Left forelimb (tissue), 1 donor: ENCODE results near the gene SLC27A1.
"Not testable (repeated sequence)": the region's sequence is repeated elsewhere in the genome, so short reads cannot be mapped to it uniquely, and the experiment has no call there.

Source experiments
- DNase-seq: peaks from one replicate; pipeline ENCODE4 v3.0.0-alpha.2; 2018; ENCODE audit warnings: low spot score

The SLC27A1 gene

GRCh38 chr19:17487284-17488121 lies 17.2 kb downstream of the SLC27A1 start:
- no peak for DNase-seq

DNA sequence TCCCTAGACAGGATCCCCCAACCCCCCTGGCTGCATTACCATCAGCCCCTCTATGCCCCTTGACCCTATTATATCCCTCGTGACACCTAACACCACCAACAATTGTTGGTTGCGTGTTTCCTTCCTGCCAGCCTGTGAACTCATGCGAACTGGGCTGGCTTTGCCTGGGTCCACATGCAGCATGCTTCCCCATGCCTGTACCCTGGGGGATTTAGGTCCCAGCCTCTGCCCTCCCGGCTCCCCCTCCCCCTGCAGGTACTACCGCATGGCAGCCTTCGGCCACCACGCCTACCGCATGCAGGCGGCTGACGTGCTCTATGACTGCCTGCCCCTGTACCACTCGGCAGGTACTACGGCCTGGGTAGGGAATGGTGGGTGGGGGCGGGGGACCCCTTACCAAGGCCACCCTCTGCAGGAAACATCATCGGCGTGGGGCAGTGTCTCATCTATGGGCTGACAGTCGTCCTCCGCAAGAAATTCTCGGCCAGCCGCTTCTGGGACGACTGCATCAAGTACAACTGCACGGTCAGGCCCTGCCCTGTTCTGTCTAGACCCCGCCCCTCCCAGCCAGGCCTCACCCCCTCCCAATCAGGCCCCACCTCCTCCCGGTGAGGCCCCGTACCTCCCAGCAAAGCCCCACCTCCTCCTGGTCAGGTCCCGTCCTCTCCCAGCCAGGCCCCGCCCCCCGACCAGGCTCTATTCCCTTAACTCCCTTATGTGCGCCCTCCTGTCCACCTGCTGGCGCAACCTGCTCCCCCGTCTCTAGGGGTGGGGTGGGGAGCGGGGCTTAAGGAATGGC lies 18.5 kb downstream of the SLC27A1 start:
- no peak for DNase-seq

- DNase-seq = no peak
Observed at GRCh38 chr19:17489392-17490030, 19.2 kb downstream of the SLC27A1 start.

GRCh38 chr19:17490411-17490810 lies 20.1 kb downstream of the SLC27A1 start:
- no peak for DNase-seq

GRCh38 chr19:17491287-17491686 lies 21.0 kb downstream of the SLC27A1 start:
- no peak for DNase-seq

GRCh38 chr19:17495639-17496296 lies 25.4 kb downstream of the SLC27A1 start:
- DNase-seq = no peak

DNA sequence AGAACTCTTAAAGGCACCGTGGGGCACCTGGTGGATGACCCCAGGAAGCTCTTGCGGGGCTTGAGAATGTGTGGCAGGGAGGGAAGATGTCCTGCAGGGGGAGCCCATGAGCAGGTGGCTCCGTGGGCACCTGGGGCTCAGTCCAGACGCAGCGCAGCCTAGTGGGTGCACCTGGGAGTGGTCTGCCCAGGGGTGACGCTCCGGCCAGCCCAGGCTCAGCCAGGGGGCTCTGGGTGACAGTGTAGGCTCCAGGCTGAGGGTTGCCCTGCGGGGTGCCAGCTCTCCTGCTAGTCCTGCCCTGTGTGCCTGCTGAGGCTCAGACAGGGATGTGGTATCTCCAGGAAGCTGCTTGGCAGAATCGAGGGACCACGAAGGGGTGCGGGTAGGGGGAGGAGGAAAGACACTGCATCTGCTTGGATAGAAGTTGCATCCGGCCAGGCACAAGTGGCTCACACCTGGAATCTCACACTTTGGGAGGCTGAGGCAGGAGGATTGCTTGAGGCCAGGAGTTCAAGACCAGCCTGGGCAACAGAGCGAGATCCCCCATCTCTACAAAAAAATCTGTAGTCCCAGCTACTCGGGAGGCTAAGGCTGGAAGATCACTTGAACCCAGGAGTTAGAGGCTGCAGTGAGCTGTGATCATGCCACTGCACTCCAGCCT lies 26.1 kb downstream of the SLC27A1 start:
- DNase-seq = no peak

DNA sequence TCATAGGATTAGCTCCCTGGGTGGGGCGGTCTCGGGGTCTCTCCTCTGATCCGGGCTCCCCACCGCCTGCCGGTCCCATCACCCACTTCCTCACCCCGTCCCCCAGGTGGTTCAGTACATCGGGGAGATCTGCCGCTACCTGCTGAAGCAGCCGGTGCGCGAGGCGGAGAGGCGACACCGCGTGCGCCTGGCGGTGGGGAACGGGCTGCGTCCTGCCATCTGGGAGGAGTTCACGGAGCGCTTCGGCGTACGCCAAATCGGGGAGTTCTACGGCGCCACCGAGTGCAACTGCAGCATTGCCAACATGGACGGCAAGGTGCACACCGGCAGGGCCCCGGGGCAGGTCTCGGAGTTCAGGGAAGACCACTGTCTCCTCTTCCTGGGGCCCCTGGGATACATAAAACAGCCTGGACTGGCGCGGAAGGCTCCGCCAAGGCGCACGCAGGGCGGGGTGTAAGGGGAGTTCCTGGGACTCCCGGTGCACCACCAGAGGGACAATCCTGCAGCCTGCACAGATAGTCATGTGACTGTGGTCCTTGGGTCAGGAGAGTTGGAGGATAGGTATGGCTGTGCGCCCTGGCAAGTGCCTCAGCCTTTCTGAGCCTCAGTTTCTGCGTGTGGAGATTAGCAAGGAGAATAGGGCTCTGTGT lies 26.9 kb downstream of the SLC27A1 start:
- DNase-seq = no peak

GRCh38 chr19:17499025-17499424 lies 28.7 kb downstream of the SLC27A1 start:
- not testable (repeated sequence) for DNase-seq

- no peak for DNase-seq
Observed at GRCh38 chr19:17499648-17500446, 29.5 kb downstream of the SLC27A1 start.

DNA sequence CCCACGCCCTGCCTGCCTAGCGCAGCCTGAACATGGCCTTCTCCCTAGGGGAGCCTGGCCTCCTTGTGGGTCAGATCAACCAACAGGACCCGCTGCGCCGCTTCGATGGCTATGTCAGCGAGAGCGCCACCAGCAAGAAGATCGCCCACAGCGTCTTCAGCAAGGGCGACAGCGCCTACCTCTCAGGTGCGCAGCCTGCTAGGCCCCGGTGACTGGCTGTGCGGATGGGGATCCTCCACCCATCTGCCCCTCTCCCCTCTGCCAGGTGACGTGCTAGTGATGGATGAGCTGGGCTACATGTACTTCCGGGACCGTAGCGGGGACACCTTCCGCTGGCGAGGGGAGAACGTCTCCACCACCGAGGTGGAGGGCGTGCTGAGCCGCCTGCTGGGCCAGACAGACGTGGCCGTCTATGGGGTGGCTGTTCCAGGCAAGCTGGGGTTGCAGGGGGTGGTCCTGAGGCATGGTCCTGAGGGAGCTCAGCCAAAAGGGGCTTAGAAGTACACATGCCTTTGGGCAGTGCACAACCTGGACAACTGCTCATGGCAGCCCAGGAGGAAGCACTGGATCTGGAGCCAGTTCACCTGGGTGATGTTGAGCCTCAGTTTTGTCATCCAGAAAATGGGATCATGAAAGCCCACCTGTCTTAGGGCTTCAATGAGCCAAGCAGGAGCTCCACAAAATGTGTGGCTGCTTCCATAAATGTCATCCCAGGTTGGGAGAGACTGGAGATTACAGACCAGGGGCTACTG lies 30.3 kb downstream of the SLC27A1 start:
- DNase-seq = no peak

DNA sequence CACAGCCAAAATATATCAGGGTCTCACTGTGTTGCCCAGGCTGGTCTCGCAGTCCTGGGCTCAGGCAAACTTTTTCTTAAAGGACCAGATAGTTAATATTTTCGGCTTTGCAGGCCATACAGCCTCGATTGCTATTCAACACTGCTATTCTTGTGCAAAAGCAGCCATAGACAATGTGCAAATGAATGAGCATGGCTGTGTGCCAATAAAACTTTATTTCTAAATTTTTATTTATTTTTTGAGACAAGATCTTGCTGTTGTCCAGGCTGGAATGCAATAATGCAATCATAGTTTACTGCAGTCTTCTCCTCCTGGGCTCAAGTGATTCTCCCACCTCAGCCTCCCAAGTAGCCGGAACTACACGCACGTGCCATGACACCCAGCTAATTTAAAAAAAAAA lies 32.9 kb downstream of the SLC27A1 start:
- no peak for DNase-seq

GRCh38 chr19:17504030-17504429 lies 33.7 kb downstream of the SLC27A1 start:
- no peak for DNase-seq

DNA sequence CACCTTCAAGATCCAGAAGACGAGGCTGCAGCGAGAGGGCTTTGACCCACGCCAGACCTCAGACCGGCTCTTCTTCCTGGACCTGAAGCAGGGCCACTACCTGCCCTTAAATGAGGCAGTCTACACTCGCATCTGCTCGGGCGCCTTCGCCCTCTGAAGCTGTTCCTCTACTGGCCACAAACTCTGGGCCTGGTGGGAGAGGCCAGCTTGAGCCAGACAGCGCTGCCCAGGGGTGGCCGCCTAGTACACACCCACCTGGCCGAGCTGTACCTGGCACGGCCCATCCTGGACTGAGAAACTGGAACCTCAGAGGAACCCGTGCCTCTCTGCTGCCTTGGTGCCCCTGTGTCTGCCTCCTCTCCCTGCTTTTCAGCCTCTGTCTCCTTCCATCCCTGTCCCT lies 34.1 kb downstream of the SLC27A1 start:
- no peak for DNase-seq

DNA sequence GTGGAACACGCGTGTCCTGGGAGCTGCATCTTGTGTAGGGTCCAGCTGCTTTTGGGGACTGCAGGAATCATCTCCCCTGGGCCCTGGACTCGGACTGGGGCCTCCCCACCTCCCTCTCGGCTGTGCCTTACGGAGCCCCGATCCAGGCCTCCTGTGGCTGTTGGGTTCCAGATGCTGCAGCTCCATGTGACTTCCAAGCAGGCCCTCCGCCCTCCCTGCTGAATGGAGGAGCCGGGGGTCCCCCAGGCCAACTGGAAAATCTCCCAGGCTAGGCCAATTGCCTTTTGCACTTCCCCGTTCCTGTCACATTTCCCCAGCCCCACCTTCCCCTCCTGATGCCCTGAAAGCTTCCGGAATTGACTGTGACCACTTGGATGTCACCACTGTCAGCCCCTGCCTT lies 34.9 kb downstream of the SLC27A1 start:
- no peak for DNase-seq

GRCh38 chr19:17506745-17507144 lies 36.4 kb downstream of the SLC27A1 start:
- DNase-seq = no peak

- not testable (repeated sequence) for DNase-seq
Observed at GRCh38 chr19:17508558-17508933, 38.2 kb downstream of the SLC27A1 start.

GRCh38 chr19:17510220-17510993 lies 40.1 kb downstream of the SLC27A1 start:
- DNase-seq = no peak
